ENCODE results near the gene SAMD11. TPM values are rescaled to one million over a fixed set of nuclear protein-coding genes. Genes with fewer than 3 reads are reported as not detected.

The SAMD11 gene
- total RNA-seq, 2 experiments from 2014 or later, result not detected

DNA sequence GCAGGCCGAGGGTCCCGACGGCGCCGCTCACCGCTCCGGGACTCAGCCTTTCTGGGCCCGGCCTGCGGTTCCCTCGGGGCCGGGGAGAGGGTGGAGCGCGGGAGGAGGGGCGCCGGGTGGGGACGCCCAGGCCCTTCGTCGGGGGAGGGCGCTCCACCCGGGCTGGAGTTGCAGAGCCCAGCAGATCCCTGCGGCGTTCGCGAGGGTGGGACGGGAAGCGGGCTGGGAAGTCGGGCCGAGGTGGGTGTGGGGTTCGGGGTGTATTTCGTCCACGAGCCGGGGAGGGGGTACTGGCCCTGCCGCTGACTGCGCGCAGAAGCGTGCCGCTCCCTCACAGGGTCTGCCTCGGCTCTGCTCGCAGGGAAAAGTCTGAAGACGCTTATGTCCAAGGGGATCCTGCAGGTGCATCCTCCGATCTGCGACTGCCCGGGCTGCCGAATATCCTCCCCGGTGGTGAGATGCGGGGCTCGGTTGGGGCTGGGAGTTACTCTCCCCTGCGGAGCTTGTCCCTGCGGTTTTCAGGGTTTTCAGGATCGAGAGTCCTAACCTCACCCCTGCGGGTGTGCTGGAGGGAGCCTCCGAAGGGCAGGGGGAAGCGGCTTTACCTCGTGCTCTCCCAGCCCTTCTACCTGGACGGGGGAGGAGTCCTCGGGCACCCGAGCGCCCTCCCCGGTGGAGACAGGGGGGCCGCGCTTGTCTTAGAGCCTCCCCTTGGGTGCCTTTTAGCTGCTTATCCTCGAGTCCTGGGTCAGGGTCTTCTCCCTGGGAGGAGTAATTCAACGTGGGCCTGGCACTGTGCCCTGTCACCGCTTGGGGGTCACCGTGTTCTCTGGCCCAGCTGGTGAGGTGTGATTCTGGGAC, 2.1 kb downstream of the SAMD11 start:
- peaks cover 53% of the 10 kb centered on the region for H3K27me3 Mint-ChIP-seq
- Histone ChIP-seq H3K27me3 (ENCODE audit: control insufficient read depth in 1 of 2, insufficient read depth in 2 of 2, low read length in 2 of 2) (peaks cover 40 to 44% of the 10 kb centered on the region in 2 experiments), H3K36me3 (ENCODE audit: insufficient read depth, low read length) (no peaks in the 10 kb centered on the region), H3K9me3 (ENCODE audit: control insufficient read depth in 1 of 2, insufficient read depth in 1 of 2, low read length in 2 of 2) (peaks cover 0 to 52% of the 10 kb centered on the region in 2 experiments), H3K4me3 (ENCODE audit: low read length) (no peak overlapping the region), H3K4me1 (ENCODE audit: insufficient read depth, low read length) (peaks cover 37% of the 10 kb centered on the region), H3K27ac (ENCODE audit: low read depth in 1 of 2, low read length in 2 of 2) (no peak overlapping the region)
- no peaks in the 10 kb centered on the region for H3K36me3 Mint-ChIP-seq (ENCODE audit: low read depth)
- peak overlapping the region; percentile 48 for H3K4me3 Mint-ChIP-seq
- POLR2A ChIA-PET, result no interaction called here
- DNase-seq, result no peak
- H3K9me3 Mint-ChIP-seq, result no peaks in the 10 kb centered on the region
- CTCF ChIA-PET, result no interaction called here
- TF ChIP-seq, protein P1, sequence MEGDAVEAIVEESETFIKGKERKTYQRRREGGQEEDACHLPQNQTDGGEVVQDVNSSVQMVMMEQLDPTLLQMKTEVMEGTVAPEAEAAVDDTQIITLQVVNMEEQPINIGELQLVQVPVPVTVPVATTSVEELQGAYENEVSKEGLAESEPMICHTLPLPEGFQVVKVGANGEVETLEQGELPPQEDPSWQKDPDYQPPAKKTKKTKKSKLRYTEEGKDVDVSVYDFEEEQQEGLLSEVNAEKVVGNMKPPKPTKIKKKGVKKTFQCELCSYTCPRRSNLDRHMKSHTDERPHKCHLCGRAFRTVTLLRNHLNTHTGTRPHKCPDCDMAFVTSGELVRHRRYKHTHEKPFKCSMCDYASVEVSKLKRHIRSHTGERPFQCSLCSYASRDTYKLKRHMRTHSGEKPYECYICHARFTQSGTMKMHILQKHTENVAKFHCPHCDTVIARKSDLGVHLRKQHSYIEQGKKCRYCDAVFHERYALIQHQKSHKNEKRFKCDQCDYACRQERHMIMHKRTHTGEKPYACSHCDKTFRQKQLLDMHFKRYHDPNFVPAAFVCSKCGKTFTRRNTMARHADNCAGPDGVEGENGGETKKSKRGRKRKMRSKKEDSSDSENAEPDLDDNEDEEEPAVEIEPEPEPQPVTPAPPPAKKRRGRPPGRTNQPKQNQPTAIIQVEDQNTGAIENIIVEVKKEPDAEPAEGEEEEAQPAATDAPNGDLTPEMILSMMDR (IDR thresholded peaks at IDR 0.05), result no peak
- intact Hi-C loops (cut with DNase I, micrococcal nuclease), result no loop called here
- no peak overlapping the region for H3K27ac Mint-ChIP-seq
- peaks cover 12% of the 10 kb centered on the region for H3K4me1 Mint-ChIP-seq (ENCODE audit: low read depth)
- no peak for ATAC-seq (ENCODE audit: poor library complexity)

DNA sequence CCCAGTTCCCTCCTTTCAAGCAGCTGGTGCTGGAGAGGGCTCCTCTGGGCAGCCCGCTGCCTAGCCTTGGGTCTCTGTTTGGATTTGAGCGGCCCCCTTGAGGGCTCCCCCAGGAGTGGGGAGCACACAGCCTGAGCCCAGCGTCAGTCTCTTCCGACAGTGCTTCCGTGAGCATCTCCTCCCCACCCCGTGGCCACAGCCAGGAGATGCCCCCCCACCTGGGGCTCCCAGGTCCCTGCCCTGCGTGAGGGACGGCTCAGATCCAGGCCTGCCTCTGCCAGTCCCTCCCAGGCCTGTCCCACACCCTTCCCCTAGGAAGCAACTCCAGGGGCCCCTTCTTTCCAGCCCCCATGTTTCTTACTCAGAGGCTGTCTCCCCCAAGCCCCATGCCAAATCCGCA, 3.5 kb downstream of the SAMD11 start:
- DNase-seq (no peak), ATAC-seq (ENCODE audit: poor library complexity) (no peak)
- H3K9me3 Mint-ChIP-seq, result no peaks in the 10 kb centered on the region
- H3K36me3 Mint-ChIP-seq (ENCODE audit: low read depth), result no peaks in the 10 kb centered on the region
- peaks cover 30% of the 10 kb centered on the region for H3K4me1 ChIP-seq (ENCODE audit: insufficient read depth, low read length)
- H3K4me1 Mint-ChIP-seq (ENCODE audit: low read depth), result peaks cover 6% of the 10 kb centered on the region
- H3K27me3 ChIP-seq (ENCODE audit: control insufficient read depth in 1 of 2, insufficient read depth in 2 of 2, low read length in 2 of 2), result peaks cover 29 to 30% of the 10 kb centered on the region in 2 experiments
- H3K4me3 ChIP-seq (ENCODE audit: low read length), result no peak overlapping the region
- intact Hi-C loops (cut with DNase I, micrococcal nuclease), result no loop called here
- H3K27ac Mint-ChIP-seq, result no peak overlapping the region
- H3K27me3 Mint-ChIP-seq, result peaks cover 51% of the 10 kb centered on the region
- no peak overlapping the region for H3K27ac ChIP-seq (ENCODE audit: low read depth in 1 of 2, low read length in 2 of 2)
- H3K9me3 ChIP-seq (ENCODE audit: control insufficient read depth in 1 of 2, insufficient read depth in 1 of 2, low read length in 2 of 2), result peaks cover 0 to 43% of the 10 kb centered on the region in 2 experiments
- ChIA-PET POLR2A (no interaction called here), CTCF (no interaction called here)
- H3K4me3 Mint-ChIP-seq, result peak overlapping the region; percentile 25
- TF ChIP-seq, protein P1 (IDR thresholded peaks at IDR 0.05), result no peak
- H3K36me3 ChIP-seq (ENCODE audit: insufficient read depth, low read length), result no peaks in the 10 kb centered on the region

DNA sequence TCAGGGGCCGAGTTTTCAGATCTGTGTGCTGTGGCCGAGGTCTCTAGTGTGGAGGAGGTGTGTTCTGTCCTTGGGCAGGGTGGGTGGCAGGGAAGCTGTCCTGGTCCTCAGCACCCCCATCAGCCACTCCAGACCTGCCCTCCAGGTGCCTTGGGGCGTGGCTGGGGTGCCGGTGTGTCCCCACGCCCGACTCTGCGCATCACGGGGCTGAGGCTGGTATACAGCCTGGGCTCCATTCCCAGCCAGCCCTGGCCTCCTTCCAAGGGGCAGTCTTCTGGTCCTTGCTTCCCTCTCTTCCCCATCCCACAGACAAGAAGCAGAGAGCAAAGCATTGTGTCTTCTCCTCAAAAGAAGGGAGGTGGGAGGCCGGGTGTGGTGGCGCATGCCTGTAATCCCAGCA, 4.0 kb downstream of the SAMD11 start:
- Histone ChIP-seq H3K4me1 (ENCODE audit: insufficient read depth, low read length) (peaks cover 24% of the 10 kb centered on the region), H3K27ac (ENCODE audit: low read depth in 1 of 2, low read length in 2 of 2) (no peak overlapping the region), H3K4me3 (ENCODE audit: low read length) (no peak overlapping the region), H3K36me3 (ENCODE audit: insufficient read depth, low read length) (no peaks in the 10 kb centered on the region), H3K9me3 (ENCODE audit: control insufficient read depth in 1 of 2, insufficient read depth in 1 of 2, low read length in 2 of 2) (peaks cover 0 to 38% of the 10 kb centered on the region in 2 experiments), H3K27me3 (ENCODE audit: control insufficient read depth in 1 of 2, insufficient read depth in 2 of 2, low read length in 2 of 2) (peaks cover 24% of the 10 kb centered on the region in 2 experiments)
- DNase-seq, result no peak
- ChIA-PET POLR2A (no interaction called here), CTCF (no interaction called here)
- ATAC-seq (ENCODE audit: poor library complexity), result no peak
- H3K9me3 Mint-ChIP-seq, result no peaks in the 10 kb centered on the region
- intact Hi-C loops (cut with DNase I, micrococcal nuclease), result no loop called here
- no peaks in the 10 kb centered on the region for H3K36me3 Mint-ChIP-seq (ENCODE audit: low read depth)
- TF ChIP-seq, protein P1 (IDR thresholded peaks at IDR 0.05), result no peak
- peaks cover 6% of the 10 kb centered on the region for H3K4me1 Mint-ChIP-seq (ENCODE audit: low read depth)
- peaks cover 53% of the 10 kb centered on the region for H3K27me3 Mint-ChIP-seq
- H3K27ac Mint-ChIP-seq, result no peak overlapping the region
- peak overlapping the region; percentile 25 for H3K4me3 Mint-ChIP-seq
